NCI-H2196 (cell line): Measurements from ENCODE around the gene TMEM62.
"Not testable (repeated sequence)": the region's sequence is repeated elsewhere in the genome, so short reads cannot be mapped to it uniquely, and the experiment has no call there.

Experiments
- DNase-seq: peaks from one replicate; lab custom pipeline; 2025; ENCODE audit not compliant: unreplicated experiment; lab: John Stamatoyannopoulos, UW

TMEM62 gene

GRCh38 chr15:43208052-43209002 is 74.9 kb downstream of the TMEM62 start:
- DNase-seq, result no peak

DNA sequence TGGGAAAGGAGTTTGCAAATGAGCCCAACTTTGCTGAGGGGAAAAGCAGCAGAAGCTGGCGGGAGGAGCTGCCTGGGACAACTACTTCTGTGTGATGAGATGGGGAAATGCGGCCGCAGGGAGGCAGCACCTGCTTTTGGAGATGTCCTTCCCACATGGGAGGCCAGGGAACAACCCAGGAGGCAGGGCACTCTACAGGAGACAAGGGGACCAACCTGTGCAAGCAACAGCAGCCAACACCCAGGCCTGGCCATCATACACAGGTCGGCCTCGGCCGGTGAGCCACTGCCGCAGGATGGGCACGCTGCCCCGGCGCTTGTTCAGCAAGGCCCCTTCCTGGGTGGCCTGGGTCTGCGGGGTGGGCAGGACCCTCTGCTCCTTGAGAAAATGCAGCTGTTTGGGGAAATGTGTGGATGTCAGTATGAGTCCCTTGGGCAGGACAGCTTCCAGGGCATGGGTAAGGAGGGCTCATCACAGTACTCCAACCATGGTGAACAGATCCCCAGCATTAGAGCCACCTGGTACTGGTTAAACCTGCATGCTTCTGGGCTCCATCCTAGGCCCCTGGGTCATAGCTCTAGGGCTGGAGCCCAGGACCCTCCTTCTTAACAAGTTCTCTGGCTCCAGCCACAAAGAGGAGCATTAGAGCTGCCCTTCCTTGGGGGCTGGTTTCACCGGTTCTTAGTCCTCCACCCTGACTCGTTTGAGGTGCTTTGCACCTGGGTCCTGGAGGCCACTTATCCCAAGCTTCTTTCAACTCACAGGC is 75.9 kb downstream of the TMEM62 start:
- DNase-seq, result no peak

DNA sequence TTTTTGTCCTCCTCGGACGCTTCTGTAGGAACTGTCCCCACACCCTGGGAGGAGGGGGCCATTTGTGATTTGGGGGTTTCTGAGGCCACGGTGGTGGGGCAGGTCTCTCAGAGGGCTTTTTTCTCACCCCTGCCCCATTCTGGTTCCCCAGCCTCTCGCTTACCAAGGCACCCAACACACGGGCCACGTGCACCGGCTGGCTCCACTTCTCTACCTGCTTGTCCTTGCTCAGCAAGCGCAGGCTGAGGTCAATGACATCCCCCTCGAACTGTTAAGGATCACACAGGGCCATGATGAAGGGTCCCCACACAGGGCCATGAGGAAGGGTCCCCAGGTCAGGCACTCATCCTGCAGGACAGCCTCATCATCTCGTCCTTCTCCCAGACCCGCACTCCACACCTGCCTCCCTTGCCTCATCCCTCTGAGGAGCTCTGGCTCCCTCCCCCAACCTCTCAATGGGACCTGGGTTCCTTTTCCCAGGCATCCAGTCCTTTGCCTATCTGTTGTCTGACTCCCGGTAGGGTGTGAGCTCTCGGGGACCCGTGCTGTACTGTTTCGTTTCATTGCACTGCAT is 76.9 kb downstream of the TMEM62 start:
- DNase-seq, result no peak

DNA sequence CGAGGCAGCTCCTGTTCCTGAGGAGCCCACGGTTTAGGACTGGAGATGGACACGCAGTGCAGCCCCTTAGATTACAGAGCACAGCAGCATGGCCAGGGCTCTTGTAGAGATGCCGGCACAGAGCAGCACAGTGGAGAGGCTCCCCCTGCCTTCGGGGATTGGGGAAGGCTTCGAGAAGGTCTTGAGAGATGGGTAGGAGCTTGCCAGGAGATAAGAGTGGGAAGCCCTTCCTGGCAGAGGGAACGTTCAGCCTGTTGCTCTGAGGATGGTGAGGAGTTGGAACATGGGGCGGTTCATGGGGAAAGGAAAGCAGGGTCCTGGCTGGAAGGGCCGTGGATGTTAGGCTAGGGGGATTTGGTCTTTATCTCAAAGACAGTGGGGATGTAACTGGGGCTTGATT is 77.4 kb downstream of the TMEM62 start:
- DNase-seq, result no peak

GRCh38 chr15:43211224-43211735 is 77.9 kb downstream of the TMEM62 start:
- DNase-seq, result no peak

DNA sequence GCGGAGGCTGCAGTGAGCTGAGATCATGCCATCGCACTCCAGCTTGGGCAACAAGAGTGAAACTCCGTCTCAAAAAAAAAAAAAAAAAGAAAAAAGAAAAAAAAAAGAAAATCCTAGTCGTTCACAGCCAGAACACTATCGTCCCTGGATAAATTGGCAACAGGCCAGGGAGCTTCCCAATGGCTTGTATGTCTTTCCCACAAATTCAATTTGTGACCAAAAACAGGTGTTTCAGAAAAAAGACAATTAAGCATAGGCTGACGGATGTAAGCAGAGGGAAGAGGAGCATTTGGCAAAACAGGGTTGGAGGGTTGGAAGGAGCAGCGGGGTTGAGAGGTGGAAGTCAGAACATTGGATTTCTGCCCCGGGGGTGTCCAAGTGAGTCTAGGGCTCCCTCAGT is 78.9 kb downstream of the TMEM62 start:
- DNase-seq, result no peak

DNA sequence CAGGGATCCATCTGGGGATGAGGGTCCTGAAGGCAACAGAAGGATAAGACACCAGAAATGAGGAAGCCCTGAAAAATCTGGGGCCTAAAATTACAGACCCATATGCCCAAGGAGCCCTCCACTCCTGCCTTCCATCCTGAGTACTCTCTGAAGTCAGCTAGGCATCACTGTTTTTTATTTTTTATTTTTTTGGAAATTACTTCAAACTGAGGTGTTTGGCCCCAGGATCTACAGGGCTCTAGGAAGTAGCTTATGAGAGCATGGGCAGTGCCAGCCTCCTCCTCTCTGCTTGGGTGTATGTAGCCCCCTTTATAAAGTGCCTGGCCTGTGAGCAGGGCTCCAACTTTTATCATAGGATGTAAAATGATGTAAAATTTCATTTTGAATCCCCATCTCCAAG is 79.6 kb downstream of the TMEM62 start:
- no peak for DNase-seq

- DNase-seq, result no peak
Observed at GRCh38 chr15:43213466-43213865, 80.1 kb downstream of the TMEM62 start.

GRCh38 chr15:43214169-43214568 is 80.8 kb downstream of the TMEM62 start:
- DNase-seq, result no peak

GRCh38 chr15:43214592-43215295 is 81.4 kb downstream of the TMEM62 start:
- DNase-seq, result no peak

- no peak for DNase-seq
Observed at GRCh38 chr15:43215961-43216360, 82.6 kb downstream of the TMEM62 start.

- no peak for DNase-seq
Observed at GRCh38 chr15:43218908-43219706, 85.7 kb downstream of the TMEM62 start.

GRCh38 chr15:43219929-43220928 is 86.8 kb downstream of the TMEM62 start:
- DNase-seq, result no peak

- DNase-seq, result no peak
Observed at GRCh38 chr15:43220991-43221403, 87.6 kb downstream of the TMEM62 start, which contains the start of gene EPB42. TSS of gene EPB42 (minus strand) at chr15:43221018. CDS start at chr15:43220825, 193 bp downstream.

DNA sequence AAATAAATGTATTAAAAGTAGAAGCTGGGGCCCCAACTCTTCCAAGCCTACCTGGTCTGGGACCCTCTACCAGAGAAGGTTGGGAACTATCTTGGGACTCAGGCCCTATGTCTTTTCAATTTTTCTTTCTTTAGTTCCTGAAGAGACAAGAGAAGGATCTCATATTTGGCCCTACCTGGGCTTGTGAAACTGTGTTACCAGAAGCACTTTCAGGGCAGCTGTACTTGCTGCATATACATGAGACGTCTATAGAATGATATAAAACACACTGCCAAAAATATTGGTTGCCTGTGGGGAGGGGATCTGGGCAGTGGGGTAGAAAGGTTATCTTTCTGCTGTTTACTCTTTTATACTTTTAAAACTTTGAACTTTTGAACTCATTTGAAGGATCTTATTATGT is 88.0 kb downstream of the TMEM62 start:
- no peak for DNase-seq

DNA sequence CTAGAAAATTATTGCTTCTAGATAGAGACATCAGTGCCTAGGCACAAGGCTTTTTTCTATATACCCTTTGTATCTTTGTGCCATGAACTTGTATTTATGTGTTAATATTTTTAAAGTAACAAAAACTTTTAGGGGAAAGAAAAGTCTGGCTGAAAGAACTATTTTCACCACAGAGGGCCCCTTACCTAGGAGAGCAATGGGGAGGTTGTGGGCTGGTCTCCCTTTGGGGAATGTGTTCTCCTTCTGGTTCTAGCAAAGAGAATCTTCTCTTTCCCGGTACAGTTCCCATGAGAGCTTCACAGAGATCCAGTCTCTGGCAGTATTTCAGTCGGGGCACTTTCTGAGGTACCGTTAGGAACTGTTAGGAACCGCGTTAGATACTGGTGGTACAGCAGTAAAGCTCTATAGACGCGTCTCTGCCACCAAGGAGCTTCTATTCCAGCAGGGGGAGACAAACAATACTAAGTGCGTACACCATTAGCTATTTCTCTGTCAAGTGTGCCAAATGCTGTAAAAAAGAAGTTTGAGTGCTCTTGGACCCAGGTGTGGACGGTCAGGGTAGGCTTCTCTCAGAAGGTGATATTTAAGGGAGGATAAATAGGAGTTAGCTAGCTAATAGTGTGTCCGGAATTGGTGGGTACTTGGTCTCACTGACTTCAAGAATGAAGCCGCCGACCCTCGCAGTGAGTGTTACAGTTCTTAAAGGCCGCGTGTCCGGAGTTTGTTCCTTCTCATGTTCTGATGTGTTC is 92.0 kb downstream of the TMEM62 start:
- peak; percentile 55 for DNase-seq

DNA sequence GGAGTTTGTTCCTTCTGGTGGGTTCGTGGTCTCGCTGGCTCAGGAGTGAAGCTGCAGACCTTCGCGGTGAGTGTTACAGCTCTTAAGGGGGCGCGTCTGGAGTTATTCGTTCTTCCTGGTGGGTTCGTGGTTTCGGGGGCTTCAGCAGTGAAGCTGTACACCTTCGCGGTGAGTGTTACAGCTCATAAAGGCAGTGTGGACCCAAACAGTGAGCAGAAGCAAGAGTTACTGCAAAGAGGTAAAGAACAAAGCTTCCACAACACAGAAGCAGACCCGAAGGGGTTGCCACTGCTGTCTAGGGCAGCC is 92.5 kb downstream of the TMEM62 start:
- DNase-seq, result not testable (repeated sequence)
